Ectodermal cell (in vitro differentiated cells): ENCODE data around the gene ATL2.
"Not testable (repeated sequence)": the region's sequence is repeated elsewhere in the genome, so short reads cannot be mapped to it uniquely, and the experiment has no call there.

Source experiments
- H3K27ac ChIP-seq: 2 replicates; pipeline ENCODE4 v1.7.0; 2013; ENCODE audit warnings: mild to moderate bottlenecking, low read depth, low read length; ENCODE audit not compliant: insufficient read depth, poor library complexity, severe bottlenecking
- H3K27me3 ChIP-seq: 2 replicates; pipeline ENCODE4 v1.7.0; 2013; ENCODE audit warnings: mild to moderate bottlenecking, low read length; ENCODE audit not compliant: insufficient read depth, control insufficient read depth, poor library complexity, severe bottlenecking
- H3K36me3 ChIP-seq: one replicate; pipeline ENCODE4 v1.7.0; 2013; ENCODE audit warnings: low read length; ENCODE audit not compliant: control insufficient read depth, insufficient read depth
- H3K4me1 ChIP-seq: one replicate; pipeline ENCODE4 v1.7.0; 2013; ENCODE audit warnings: low read length; ENCODE audit not compliant: control insufficient read depth, insufficient read depth
- H3K4me3 ChIP-seq: 2 replicates; pipeline ENCODE4 v1.7.0; 2013; ENCODE audit warnings: low read depth, low read length, control low read depth; ENCODE audit not compliant: insufficient read depth
- H3K9me3 ChIP-seq: 2 replicates; pipeline ENCODE4 v1.7.0; 2013; ENCODE audit warnings: mild to moderate bottlenecking, low read length, moderate library complexity; ENCODE audit not compliant: control insufficient read depth
- WGBS, 2 experiments: methylation state at CpG; one replicate each; pipeline ENCODE4 v1.1.7; 2013; ENCODE audit warnings: missing lambda C conversion rate in 2 of 2; 5-methylcytosine and 5-hydroxymethylcytosine counted together

The ATL2 gene

DNA sequence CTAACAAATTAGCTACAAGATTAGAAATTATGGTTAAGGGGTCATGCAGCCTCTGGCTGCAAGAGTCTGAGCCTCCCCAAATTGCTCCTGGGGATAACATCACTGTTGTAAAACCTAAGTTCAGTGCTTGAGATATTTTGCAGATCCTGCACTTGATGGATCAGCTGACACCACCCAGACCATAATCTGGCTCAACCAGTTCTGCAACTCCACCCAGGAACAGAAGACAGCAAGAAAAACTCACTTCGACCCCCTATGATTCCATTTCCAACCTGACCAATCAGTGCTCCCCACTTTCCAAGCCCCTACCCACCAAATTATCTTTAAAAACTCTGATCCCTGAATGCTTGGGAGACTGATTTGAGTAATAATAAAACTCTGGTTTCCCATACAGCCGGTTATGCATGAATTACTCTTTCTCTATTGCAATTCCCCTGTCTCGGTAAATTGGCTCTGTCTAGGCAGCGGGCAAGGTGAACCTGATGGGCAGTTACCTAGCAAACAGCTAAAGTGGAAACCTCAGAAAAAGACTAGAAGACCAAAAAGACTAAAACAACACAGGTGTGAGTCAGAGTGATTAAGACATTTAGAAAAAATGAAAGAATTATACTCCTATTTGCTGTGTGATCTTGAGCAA, 35.3 kb upstream of the ATL2 start:
- H3K4me3 ChIP-seq, H3K27me3 ChIP-seq, H3K4me1 ChIP-seq, H3K9me3 ChIP-seq, H3K36me3 ChIP-seq, H3K27ac ChIP-seq: not testable (repeated sequence)
- WGBS, 2 experiments: 94 to 97% methylated on average over 4 of the region's 4 CpGs

DNA sequence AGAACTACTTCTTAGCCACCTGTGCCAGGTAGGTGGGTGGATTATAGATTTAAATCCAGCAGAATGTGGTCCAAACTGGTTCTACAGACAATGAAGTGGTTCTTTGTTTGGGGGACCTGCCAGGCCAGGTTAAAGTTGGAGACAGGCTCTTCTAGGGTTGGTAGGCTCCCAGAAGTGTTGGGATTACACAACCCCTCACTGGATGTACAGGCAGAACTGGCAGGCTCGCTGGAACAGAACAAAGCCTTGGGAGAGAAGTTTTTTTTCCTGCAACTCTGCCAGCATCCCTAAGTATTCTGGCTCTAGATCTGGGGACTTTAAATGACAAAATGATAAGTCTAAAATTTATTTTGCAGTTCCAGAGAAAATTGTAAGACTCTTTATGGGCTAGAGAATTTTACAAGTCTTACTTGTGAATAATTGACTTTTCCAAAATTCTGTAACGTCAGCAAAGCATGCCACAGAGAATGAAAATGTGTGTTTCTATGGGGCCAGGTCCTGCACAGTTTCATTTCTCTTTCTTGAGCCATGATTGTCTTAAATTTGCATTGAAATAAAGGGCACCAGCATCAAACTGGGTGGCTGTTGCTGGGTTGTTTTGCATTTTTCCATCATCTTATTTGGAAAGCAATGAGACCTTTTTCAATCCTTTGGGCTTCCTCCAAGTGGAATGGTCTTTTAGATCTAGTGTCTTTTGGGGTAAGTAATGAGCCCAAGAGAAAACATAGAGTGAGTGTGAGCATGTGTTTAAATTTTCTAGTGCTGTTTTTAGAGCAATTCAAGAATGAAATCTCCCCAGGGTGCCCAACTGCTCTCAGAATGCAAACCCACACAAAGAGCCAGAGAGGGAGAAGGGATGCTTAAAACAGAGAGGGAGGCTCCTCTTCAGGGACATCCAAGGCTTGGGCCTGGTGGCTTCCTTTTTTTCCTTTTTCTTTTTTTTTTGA, 32.4 kb upstream of the ATL2 start:
- Histone ChIP-seq H3K4me1 (no peaks in the 10 kb centered on the region), H3K4me3 (no peak overlapping the region), H3K27ac (no peak overlapping the region), H3K9me3 (no peaks in the 10 kb centered on the region), H3K36me3 (no peaks in the 10 kb centered on the region), H3K27me3 (no peaks in the 10 kb centered on the region)
- WGBS, 2 experiments: 81 to 85% methylated on average over 2 of the region's 2 CpGs

DNA sequence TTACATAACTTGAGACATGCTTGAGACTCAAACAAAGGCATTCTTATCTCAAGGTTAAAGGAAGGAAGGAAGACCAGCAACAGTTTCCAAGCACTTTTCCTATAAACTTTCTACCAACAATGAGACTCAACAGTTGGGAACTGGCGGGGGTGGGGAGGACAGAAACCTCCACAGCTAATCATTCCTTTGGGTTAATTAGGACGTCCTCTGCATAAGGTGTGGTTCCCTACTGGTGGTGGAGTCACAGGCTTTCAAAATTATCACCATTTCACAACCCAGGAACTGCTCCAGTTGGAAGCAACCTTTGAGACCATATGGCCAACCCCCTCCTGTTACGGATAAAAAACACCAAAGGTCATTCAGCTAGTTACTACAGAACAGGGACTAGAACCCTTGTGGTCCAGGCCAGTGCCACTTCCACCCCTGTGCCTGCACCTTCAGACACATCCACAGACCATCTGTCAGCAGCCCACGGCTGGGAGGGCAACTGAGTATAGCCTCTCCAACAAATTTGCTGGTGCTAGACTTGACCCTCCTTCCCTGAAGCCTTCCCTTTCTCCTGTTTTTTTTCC, 30.1 kb upstream of the ATL2 start:
- H3K9me3 ChIP-seq: no peaks in the 10 kb centered on the region
- no peak overlapping the region for H3K4me3 ChIP-seq
- no peaks in the 10 kb centered on the region for H3K36me3 ChIP-seq
- H3K27me3 ChIP-seq: no peaks in the 10 kb centered on the region
- no peak overlapping the region for H3K27ac ChIP-seq
- 72 to 82% methylated on average over 4 of the region's 4 CpGs for WGBS, 2 experiments
- no peaks in the 10 kb centered on the region for H3K4me1 ChIP-seq

DNA sequence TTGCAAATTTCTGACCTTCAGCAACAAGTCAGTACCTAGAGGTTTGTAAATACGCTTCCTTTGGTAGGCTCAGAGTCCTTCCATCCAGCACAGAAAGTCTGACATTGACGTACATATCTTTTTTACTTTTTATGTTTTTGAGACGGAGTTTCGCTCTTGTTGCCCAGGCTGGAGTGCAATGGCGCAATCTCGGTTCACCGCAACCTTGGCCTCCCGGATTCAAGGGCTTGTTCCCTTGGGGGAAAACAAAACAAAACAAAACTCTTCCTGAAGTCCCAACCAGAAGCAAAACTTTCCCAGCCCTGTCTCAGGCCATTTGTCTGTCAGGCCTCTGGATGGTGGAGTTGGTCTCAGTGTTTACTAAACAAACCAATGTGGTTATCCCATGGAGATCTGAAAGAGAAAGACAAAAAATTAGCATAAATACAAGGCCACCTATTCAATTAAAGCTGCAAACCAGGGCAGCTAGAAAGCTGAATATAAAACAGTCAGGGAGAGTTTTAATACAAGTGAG, 29.6 kb upstream of the ATL2 start:
- H3K36me3 ChIP-seq: no peaks in the 10 kb centered on the region
- no peak overlapping the region for H3K27ac ChIP-seq
- no peaks in the 10 kb centered on the region for H3K4me1 ChIP-seq
- 86 to 89% methylated on average over 8 of the region's 8 CpGs for WGBS, 2 experiments
- H3K4me3 ChIP-seq: no peak overlapping the region
- no peaks in the 10 kb centered on the region for H3K27me3 ChIP-seq
- H3K9me3 ChIP-seq: no peaks in the 10 kb centered on the region

DNA sequence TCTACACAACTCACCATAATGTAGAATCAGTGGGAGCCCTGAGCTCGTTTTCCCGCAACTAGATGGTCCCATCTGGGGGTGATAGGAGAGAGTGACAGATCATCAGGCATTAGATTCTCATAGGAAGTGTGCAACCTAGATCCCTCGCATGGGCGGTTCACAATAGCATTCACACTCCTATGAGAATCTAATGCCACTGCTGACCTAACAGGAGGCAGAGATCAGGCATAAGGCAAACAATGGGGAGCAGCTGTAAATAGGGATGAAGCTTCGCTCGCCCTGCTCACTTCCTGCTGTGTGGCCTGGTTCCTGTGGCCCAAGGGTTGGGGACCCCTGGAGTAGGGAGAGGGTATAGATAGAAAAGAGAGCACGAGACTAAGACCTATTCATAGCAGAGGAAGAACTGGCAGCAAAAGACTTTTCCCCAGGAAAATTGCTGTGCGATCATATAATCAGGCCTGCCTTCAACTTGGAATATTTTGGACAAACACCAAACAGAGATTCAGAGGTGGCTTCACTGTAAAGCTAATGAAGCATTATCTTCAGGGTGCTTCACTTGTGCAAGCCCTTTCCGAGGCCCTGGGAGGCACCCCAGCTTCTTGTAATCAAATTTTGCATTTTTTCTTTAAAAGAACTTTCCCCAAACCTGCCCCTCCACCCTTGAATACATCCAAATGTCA, 29.0 kb upstream of the ATL2 start:
- Histone ChIP-seq H3K9me3 (no peaks in the 10 kb centered on the region), H3K4me3 (no peak overlapping the region), H3K27ac (no peak overlapping the region), H3K27me3 (no peaks in the 10 kb centered on the region), H3K36me3 (no peaks in the 10 kb centered on the region), H3K4me1 (no peaks in the 10 kb centered on the region)
- 90 to 94% methylated on average over 9 of the region's 9 CpGs for WGBS, 2 experiments

DNA sequence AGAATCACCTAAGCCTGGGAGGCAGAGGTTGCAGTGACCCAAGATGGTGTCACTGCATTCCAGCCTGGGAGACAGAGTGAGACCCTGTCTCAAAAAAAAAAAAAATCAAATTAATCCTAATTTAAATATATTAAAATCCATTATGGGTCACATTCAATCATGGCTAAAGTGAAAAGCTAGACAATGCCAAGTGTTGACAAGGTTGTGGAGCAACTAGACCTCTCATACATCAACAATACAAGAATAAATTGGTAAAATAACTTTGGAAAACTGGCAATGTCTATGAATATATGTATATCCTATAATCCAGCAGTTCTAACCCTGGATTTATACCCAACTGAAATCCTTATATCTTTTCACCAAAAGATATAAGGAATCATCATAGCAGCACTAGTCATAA, 23.4 kb upstream of the ATL2 start:
- Histone ChIP-seq H3K4me1 (no peaks in the 10 kb centered on the region), H3K9me3 (no peaks in the 10 kb centered on the region), H3K27ac (no peak overlapping the region), H3K27me3 (no peaks in the 10 kb centered on the region), H3K4me3 (no peak overlapping the region), H3K36me3 (no peaks in the 10 kb centered on the region)

DNA sequence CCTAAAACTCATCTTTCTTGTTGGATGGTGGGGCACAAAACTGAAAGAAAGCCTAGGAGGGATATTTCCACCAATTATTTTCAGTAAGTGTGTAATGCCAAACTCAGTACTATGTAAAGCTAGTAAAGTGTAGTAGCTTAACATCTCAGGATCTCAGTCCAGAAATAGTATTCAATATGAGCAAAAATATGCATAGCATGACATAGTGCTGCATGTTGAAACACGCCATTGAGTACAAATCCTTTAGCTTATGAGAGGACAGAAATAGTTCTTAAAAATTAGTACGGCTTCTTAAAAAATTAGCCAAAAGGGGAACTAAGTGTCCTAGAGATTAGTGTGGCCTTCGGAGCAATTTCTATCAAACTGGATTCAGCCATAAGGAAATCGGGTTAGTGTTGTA, 21.7 kb upstream of the ATL2 start:
- Histone ChIP-seq H3K4me3 (no peak overlapping the region), H3K4me1 (no peaks in the 10 kb centered on the region), H3K27ac (no peak overlapping the region), H3K27me3 (no peaks in the 10 kb centered on the region), H3K36me3 (no peaks in the 10 kb centered on the region), H3K9me3 (no peaks in the 10 kb centered on the region)
- WGBS, 2 experiments: 95 to 97% methylated on average over 4 of the region's 4 CpGs

DNA sequence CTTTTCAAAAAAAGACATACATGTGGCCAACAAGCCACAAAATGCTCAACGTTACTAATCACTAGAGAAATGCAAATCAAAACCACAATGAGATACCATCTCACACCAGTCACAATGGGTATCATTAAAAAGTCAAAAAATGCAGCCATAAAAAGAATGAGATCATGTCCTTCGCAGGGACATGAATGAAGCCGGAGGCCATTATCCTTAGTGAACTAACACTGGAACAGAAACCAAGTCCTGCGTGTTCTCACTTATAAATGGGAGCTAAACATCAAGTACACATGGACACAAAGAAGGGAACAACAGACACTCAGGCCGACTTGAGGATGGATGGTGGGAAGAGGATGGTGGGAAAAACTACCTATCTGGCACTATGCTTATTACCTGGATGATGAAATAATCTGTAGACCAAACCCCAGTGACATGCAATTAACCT, 17.8 kb upstream of the ATL2 start:
- no peaks in the 10 kb centered on the region for H3K4me1 ChIP-seq
- WGBS, 2 experiments: 86 to 87% methylated on average over 4 to 5 of the region's 5 CpGs
- no peaks in the 10 kb centered on the region for H3K36me3 ChIP-seq
- H3K27me3 ChIP-seq: no peaks in the 10 kb centered on the region
- H3K4me3 ChIP-seq: no peak overlapping the region
- no peak overlapping the region for H3K27ac ChIP-seq
- H3K9me3 ChIP-seq: no peaks in the 10 kb centered on the region

DNA sequence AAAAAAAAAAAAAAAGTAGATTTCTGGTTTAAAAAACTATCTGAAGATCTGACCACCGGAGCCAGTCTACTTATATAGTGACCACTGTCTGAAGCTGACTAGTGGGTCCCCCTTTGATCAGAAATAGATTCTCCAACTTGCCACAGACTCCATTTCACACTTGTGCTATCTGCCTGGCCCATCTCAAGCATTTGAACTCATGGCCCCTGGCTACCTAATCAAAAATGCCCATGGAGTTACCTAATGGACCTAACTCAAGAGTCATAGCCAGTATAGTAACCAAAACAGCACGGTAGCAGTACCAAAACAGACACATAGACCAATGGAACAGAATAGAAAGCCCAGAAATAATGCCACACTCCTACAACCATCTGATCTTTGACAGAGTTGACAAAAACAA, 17.0 kb upstream of the ATL2 start:
- no peak overlapping the region for H3K27ac ChIP-seq
- H3K4me3 ChIP-seq: no peak overlapping the region
- 89 to 100% methylated on average over 2 of the region's 2 CpGs for WGBS, 2 experiments
- no peaks in the 10 kb centered on the region for H3K9me3 ChIP-seq
- H3K27me3 ChIP-seq: no peaks in the 10 kb centered on the region
- H3K4me1 ChIP-seq: no peaks in the 10 kb centered on the region
- no peaks in the 10 kb centered on the region for H3K36me3 ChIP-seq

DNA sequence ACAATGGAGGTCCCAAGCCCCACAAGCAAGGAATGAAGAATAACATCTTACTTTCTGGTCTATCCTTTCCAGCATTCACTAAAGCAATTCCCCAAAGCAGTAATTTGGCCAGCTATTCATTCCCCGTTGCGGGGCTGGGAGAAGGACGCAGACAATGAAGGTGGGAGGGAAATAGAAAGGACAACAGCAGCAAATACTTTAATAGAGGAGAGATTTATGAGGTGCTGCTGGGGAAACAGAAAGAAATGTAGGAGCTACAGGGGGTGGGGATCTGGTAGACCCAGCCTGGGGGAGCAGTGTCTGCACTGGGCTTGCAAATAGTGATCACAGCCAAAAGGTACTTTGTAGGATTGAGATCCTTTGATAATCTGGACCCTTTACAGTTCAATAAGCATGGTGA, 13.9 kb upstream of the ATL2 start:
- 72 to 86% methylated on average over 3 of the region's 3 CpGs for WGBS, 2 experiments
- no peak overlapping the region for H3K4me3 ChIP-seq
- no peaks in the 10 kb centered on the region for H3K27me3 ChIP-seq

More for the DNA sequence above, 13.9 kb upstream of the ATL2 start:
- H3K9me3 ChIP-seq: no peaks in the 10 kb centered on the region
- no peaks in the 10 kb centered on the region for H3K4me1 ChIP-seq
- H3K27ac ChIP-seq: no peak overlapping the region
- H3K36me3 ChIP-seq: no peaks in the 10 kb centered on the region
